Glomerular endothelial cell (primary cell): Measurements from ENCODE around the gene MSANTD1. TPM values are rescaled to one million over a fixed set of nuclear protein-coding genes. Genes with fewer than 3 reads are reported as not detected.

ENCODE experiments used
- DNase-seq: peaks from one replicate; pipeline ENCODE4 v3.0.0-alpha.2; 2011; ENCODE audit warnings: low read depth, low spot score; ENCODE audit errors: extremely low read depth
- total RNA-seq: library from RNA; depleted of rRNA; stranded (reverse); fragments of >200 nt; gene quantifications from 2 replicates; pipeline ENCODE4 v1.2.3, GENCODE V29; 2015

The MSANTD1 gene
- total RNA-seq, 1 donor from 2014 or later, result 0.64 TPM

- DNase-seq, result no peak
Observed at GRCh38 chr4:3215733-3216132, 33.2 kb upstream of the MSANTD1 start.

- no peak for DNase-seq
Observed at GRCh38 chr4:3217266-3217665, 31.7 kb upstream of the MSANTD1 start.

- DNase-seq, result no peak
Observed at GRCh38 chr4:3217771-3218170, 31.2 kb upstream of the MSANTD1 start.

GRCh38 chr4:3218824-3219760 lies 29.9 kb upstream of the MSANTD1 start:
- DNase-seq, result no peak

- no peak for DNase-seq
Observed at GRCh38 chr4:3219761-3220475, 29.0 kb upstream of the MSANTD1 start.

GRCh38 chr4:3220476-3221183 lies 28.3 kb upstream of the MSANTD1 start:
- DNase-seq, result no peak

- no peak for DNase-seq
Observed at GRCh38 chr4:3221184-3221494, 27.8 kb upstream of the MSANTD1 start.

GRCh38 chr4:3221996-3222395 lies 27.0 kb upstream of the MSANTD1 start:
- no peak for DNase-seq

GRCh38 chr4:3223346-3223745 lies 25.6 kb upstream of the MSANTD1 start:
- DNase-seq, result no peak

- DNase-seq, result no peak
Observed at GRCh38 chr4:3223956-3224748, 24.8 kb upstream of the MSANTD1 start.

- no peak for DNase-seq
Observed at GRCh38 chr4:3225071-3225850, 23.7 kb upstream of the MSANTD1 start.

- DNase-seq, result no peak
Observed at GRCh38 chr4:3225936-3226335, 23.0 kb upstream of the MSANTD1 start.

- no peak for DNase-seq
Observed at GRCh38 chr4:3226467-3226866, 22.5 kb upstream of the MSANTD1 start.

- no peak for DNase-seq
Observed at GRCh38 chr4:3226944-3227343, 22.0 kb upstream of the MSANTD1 start.

GRCh38 chr4:3227878-3228675 lies 20.9 kb upstream of the MSANTD1 start:
- DNase-seq, result no peak

GRCh38 chr4:3228881-3229280 lies 20.1 kb upstream of the MSANTD1 start:
- no peak for DNase-seq

GRCh38 chr4:3229328-3229727 lies 19.6 kb upstream of the MSANTD1 start:
- DNase-seq, result no peak

GRCh38 chr4:3229964-3230363 lies 19.0 kb upstream of the MSANTD1 start:
- DNase-seq, result no peak

- no peak for DNase-seq
Observed at GRCh38 chr4:3231471-3231870, 17.5 kb upstream of the MSANTD1 start.
